B cell (primary cell): ENCODE results near the gene MATR3. TPM values are rescaled to one million over a fixed set of nuclear protein-coding genes. Genes with fewer than 3 reads are reported as not detected.

Experiments used
- ATAC-seq: fragments of 200-7000 bp; cut with Tn5 transposase; one replicate; pipeline ENCODE4 v1.10.0; 2021; ENCODE audit warnings: low read depth, mild to moderate bottlenecking, moderate number of reproducible peaks, moderate library complexity
- CTCF ChIA-PET: fragments of 350-600 bp; sonication (Branson Sonifier 250); formaldehyde crosslinking; loops from one replicate; lab custom pipeline; 2021; ENCODE audit warnings: antibody characterized with exemption, inconsistent platforms; lab: Charles Lee
- POLR2A ChIA-PET: fragments of 350-600 bp; sonication (Branson Sonifier 250); formaldehyde crosslinking; loops from one replicate; lab custom pipeline; 2021; ENCODE audit warnings: antibody characterized with exemption; lab: Charles Lee
- DNase-seq: peaks from one replicate; pipeline ENCODE4 v3.0.0; 2013
- H2AFZ ChIP-seq: 2 replicates; pipeline ENCODE4 v1.6.1; 2012; ENCODE audit warnings: mild to moderate bottlenecking, low read depth, low read length; ENCODE audit not compliant: insufficient read depth, poor library complexity, severe bottlenecking
- H3K27ac ChIP-seq, 2 donors: 1 replicate in 1 of 2; 2 replicates in 1 of 2; pipeline ENCODE4 v1.5.1; 2012 to 2013; ENCODE audit warnings: low read length in 2 of 2, mild to moderate bottlenecking in 2 of 2, moderate library complexity in 1 of 2
- H3K27me3 ChIP-seq, 4 experiments: fragments of 200-600 bp in 1 of 4; sonication (generic) in 1 of 4; replicated peaks in 1 of 4; 1 replicate in 2 of 4; 2 replicates in 2 of 4; pipeline versions ENCODE4 v1.6.1 to v1.7.0; 2013 to 2016; ENCODE audit warnings: low read length in 3 of 4, mild to moderate bottlenecking in 2 of 4, mixed read lengths in 1 of 4, moderate library complexity in 1 of 4; ENCODE audit not compliant: insufficient read depth in 4 of 4, control insufficient read depth in 3 of 4; ENCODE audit errors: control extremely low read depth in 1 of 4
- H3K36me3 ChIP-seq, 2 experiments: replicated peaks in 1 of 2; 1 replicate in 1 of 2; 2 replicates in 1 of 2; pipeline versions ENCODE4 v1.6.1 to v1.7.1; 2013; ENCODE audit warnings: low read length in 1 of 2; ENCODE audit not compliant: insufficient read depth in 2 of 2, control insufficient read depth in 1 of 2; ENCODE audit errors: control extremely low read depth in 1 of 2, extremely low read depth in 1 of 2
- H3K4me1 ChIP-seq, 2 donors: fragments of 200-600 bp in 1 of 2; sonication (generic) in 1 of 2; 1 replicate in 1 of 2; 2 replicates in 1 of 2; pipeline versions ENCODE4 v1.5.1 to v1.6.1; 2013 to 2017; ENCODE audit warnings: low read length in 2 of 2; ENCODE audit not compliant: control insufficient read depth in 2 of 2, insufficient read depth in 2 of 2
- H3K4me2 ChIP-seq: replicated peaks from 2 replicates; pipeline ENCODE3; 2012; ENCODE audit warnings: mild to moderate bottlenecking, low read depth, low read length; ENCODE audit not compliant: poor library complexity, severe bottlenecking
- H3K4me3 ChIP-seq, 5 experiments: fragments of 200-600 bp in 1 of 5; sonication (generic) in 1 of 5; 1 replicate in 3 of 5; 2 replicates in 2 of 5; pipeline versions ENCODE4 v1.5.1 to v1.7.0; 2011 to 2016; ENCODE audit warnings: low read length in 4 of 5, mild to moderate bottlenecking in 4 of 5, low read depth in 2 of 5, control low read depth in 1 of 5, moderate library complexity in 1 of 5; ENCODE audit not compliant: insufficient read depth in 1 of 5; ENCODE audit errors: control extremely low read depth in 1 of 5, extremely low read depth in 1 of 5
- H3K79me2 ChIP-seq: fragments of 200-600 bp; sonication (generic); one replicate; pipeline ENCODE4 v1.6.0; 2016; ENCODE audit warnings: low read length; ENCODE audit not compliant: control insufficient read depth, insufficient read depth
- H3K9ac ChIP-seq: fragments of 200-600 bp; sonication (generic); 2 replicates; pipeline ENCODE4 v1.6.1; 2017; ENCODE audit warnings: mild to moderate bottlenecking, low read length, moderate library complexity
- H3K9me3 ChIP-seq, 3 donors: one replicate each; pipeline versions ENCODE4 v1.6.1 to v1.7.1; 2013; ENCODE audit warnings: low read length in 2 of 3; ENCODE audit not compliant: control insufficient read depth in 2 of 3, insufficient read depth in 1 of 3; ENCODE audit errors: control extremely low read depth in 1 of 3
- H4K20me1 ChIP-seq: 2 replicates; pipeline ENCODE4 v1.6.0; 2012; ENCODE audit warnings: mild to moderate bottlenecking, low read length; ENCODE audit not compliant: insufficient read depth, control insufficient read depth, poor library complexity, severe bottlenecking
- H3K27ac Mint-ChIP-seq: one replicate; pipeline ENCODE4 v1.8.0; 2021; ENCODE audit warnings: mixed read lengths
- H3K27me3 Mint-ChIP-seq: one replicate; pipeline ENCODE4 v1.8.0; 2021; ENCODE audit warnings: mixed read lengths
- H3K4me1 Mint-ChIP-seq: one replicate; pipeline ENCODE4 v1.8.0; 2021; ENCODE audit warnings: mixed read lengths
- H3K4me3 Mint-ChIP-seq: one replicate; pipeline ENCODE4 v1.8.0; 2021; ENCODE audit warnings: mixed read lengths
- H3K9me3 Mint-ChIP-seq: one replicate; pipeline ENCODE4 v1.8.0; 2022; ENCODE audit warnings: mixed read lengths; ENCODE audit not compliant: insufficient read depth
- EZH2 ChIP-seq: IDR thresholded peaks from 2 replicates; pipeline ENCODE4 v1.6.1; 2012; ENCODE audit warnings: borderline replicate concordance, low read depth, mild to moderate bottlenecking, moderate library complexity, low read length; ENCODE audit not compliant: insufficient read depth, poor library complexity, severe bottlenecking
- WGBS: methylation state at CpG from one replicate; pipeline ENCODE4 v1.1.5; 2013; ENCODE audit warnings: missing lambda C conversion rate; ENCODE audit not compliant: insufficient coverage; 5-methylcytosine and 5-hydroxymethylcytosine counted together
- intact Hi-C: fragments of 100-400 bp; cut with micrococcal nuclease; formaldehyde crosslinking; loops from one replicate; pipeline ENCODE4 v1.10.0; 2022
- polyA plus RNA-seq: library from polyadenylated mRNA; depleted of rRNA; stranded (reverse); fragments of >200 nt; gene quantifications from 2 replicates; pipeline ENCODE4 v1.2.3, GENCODE V29; 2012
- total RNA-seq, 2 donors: library from RNA; stranded (reverse); fragments of 120-200 nt in 1 of 2; gene quantifications; 1 replicate in 1 of 2; 2 replicates in 1 of 2; pipeline versions ENCODE4 v1.2.3 to v1.2.4, GENCODE V29; 2013 to 2022
- TF ChIP-seq, protein P1 (sequence below): fragments of 200-600 bp; IDR thresholded peaks from one replicate; pipeline ENCODE4 v1.8.0; 2022; ENCODE audit warnings: antibody characterized with exemption, mild to moderate bottlenecking

MATR3 gene
- total and polyA plus RNA-seq, 2 donors (not counting 1 experiment from before 2014, with no cell fraction given): 76.7 to 243 TPM

DNA sequence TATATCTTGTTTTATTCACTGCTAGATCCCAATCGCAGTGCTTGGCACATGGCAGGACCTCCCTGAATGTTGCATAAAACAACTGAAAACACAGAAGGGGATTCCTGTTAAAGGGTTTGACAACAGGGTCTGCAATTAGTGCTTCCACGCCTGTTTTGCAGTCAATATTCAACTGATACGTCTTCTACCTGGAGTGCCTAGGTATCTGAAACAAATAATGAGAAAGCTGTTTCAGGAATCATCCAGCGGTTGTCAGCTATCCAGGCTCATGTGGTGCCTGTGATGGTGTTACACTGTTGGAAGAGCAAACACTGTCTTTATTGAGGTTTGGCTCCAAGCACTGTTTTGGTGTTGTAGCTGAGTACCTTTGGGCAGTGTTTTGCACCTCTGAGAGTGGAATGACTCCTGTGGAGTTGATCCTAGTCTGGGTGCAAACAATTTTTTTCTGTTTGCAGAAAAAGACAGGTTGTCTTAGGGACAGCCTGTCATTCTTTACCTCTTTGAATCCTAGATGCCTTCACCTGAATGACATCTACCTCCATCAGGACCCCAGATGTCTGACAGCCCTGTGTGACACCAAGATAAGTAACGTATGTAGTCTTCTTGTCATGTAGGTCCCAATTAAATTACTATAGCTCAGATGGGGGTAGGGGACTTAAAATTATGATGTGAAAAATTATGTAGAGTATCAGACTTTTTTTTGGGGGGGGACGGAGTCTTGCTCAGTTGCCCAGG lies 14.8 kb upstream of the MATR3 start:
- Histone ChIP-seq H3K9me3 (no peaks in the 10 kb centered on the region), H3K4me3 (no peak overlapping the region), H3K27me3 (no peaks in the 10 kb centered on the region), H3K4me1 (peaks cover 19 to 30% of the 10 kb centered on the region in 2 donors), H3K4me2 (no peak overlapping the region), H4K20me1 (no peaks in the 10 kb centered on the region), H2AFZ (no peak overlapping the region), H3K36me3 (peaks cover 4 to 53% of the 10 kb centered on the region in 2 experiments), H3K27ac (no peak overlapping the region), H3K9ac (no peak overlapping the region), H3K79me2 (peaks cover 40% of the 10 kb centered on the region)
- 94% methylated on average over 5 of the region's 6 CpGs for WGBS
- CTCF ChIA-PET: no interaction called here
- POLR2A ChIA-PET: no interaction called here
- intact Hi-C loops: loop anchor here (10.0 kb wide), 1 partner anchor 924 kb away; the partner anchor contains the start of gene KDM3B
- Mint-ChIP-seq H3K27me3 (no peaks in the 10 kb centered on the region), H3K4me3 (no peak overlapping the region), H3K27ac (no peak overlapping the region), H3K9me3 (no peaks in the 10 kb centered on the region), H3K4me1 (peaks cover 32% of the 10 kb centered on the region)
- ATAC-seq: no peak
- no peak for DNase-seq
- TF ChIP-seq EZH2: no peak
- TF ChIP-seq, protein P1, sequence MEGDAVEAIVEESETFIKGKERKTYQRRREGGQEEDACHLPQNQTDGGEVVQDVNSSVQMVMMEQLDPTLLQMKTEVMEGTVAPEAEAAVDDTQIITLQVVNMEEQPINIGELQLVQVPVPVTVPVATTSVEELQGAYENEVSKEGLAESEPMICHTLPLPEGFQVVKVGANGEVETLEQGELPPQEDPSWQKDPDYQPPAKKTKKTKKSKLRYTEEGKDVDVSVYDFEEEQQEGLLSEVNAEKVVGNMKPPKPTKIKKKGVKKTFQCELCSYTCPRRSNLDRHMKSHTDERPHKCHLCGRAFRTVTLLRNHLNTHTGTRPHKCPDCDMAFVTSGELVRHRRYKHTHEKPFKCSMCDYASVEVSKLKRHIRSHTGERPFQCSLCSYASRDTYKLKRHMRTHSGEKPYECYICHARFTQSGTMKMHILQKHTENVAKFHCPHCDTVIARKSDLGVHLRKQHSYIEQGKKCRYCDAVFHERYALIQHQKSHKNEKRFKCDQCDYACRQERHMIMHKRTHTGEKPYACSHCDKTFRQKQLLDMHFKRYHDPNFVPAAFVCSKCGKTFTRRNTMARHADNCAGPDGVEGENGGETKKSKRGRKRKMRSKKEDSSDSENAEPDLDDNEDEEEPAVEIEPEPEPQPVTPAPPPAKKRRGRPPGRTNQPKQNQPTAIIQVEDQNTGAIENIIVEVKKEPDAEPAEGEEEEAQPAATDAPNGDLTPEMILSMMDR: no peak

DNA sequence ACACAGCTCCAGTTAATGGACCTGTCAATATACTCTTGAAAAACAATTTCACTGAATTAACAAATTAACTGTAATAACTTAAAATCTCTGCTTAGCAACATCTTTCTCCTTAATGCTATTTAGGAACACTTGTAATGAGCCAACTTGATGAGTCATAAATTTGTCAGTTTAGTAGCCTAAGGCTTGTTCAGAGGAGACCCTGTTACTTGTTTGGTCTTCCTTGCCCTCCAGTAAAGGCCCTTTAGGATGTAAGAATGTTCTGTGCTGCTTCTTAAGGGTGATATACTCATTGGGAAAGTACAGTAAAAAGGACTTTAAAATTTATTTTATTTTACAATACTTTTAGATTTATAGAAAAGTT lies 11.4 kb upstream of the MATR3 start:
- H2AFZ ChIP-seq: no peak overlapping the region
- H3K4me2 ChIP-seq: no peak overlapping the region
- Mint-ChIP-seq H3K27me3 (no peaks in the 10 kb centered on the region), H3K4me3 (no peak overlapping the region), H3K9me3 (no peaks in the 10 kb centered on the region), H3K4me1 (peaks cover 7% of the 10 kb centered on the region), H3K27ac (no peak overlapping the region)
- TF ChIP-seq, protein P1: no peak
- TF ChIP-seq EZH2: no peak
- POLR2A ChIA-PET: interaction anchor here (0.6 kb wide), 1 partner anchor 25 kb away, joined by 3 read pairs; no protein-coding TSS in a partner anchor
- peaks cover 9% of the 10 kb centered on the region for H3K79me2 ChIP-seq
- intact Hi-C loops: no loop called here
- H3K4me3 ChIP-seq: no peak overlapping the region
- H3K9me3 ChIP-seq: no peaks in the 10 kb centered on the region
- DNase-seq (no peak), ATAC-seq (no peak)
- no peaks in the 10 kb centered on the region for H3K27me3 ChIP-seq
- CTCF ChIA-PET: no interaction called here
- no peak overlapping the region for H3K27ac ChIP-seq
- H3K4me1 ChIP-seq: peaks cover 0 to 2% of the 10 kb centered on the region in 2 donors
- peaks cover 5 to 54% of the 10 kb centered on the region in 2 experiments for H3K36me3 ChIP-seq
- no peaks in the 10 kb centered on the region for H4K20me1 ChIP-seq
- H3K9ac ChIP-seq: no peak overlapping the region
